HG03439 (cell line): ENCODE results near the gene C3orf22.
"Not testable (repeated sequence)": the region's sequence is repeated elsewhere in the genome, so short reads cannot be mapped to it uniquely, and the experiment has no call there.

Source experiments
- ATAC-seq: cut with Tn5 transposase; IDR thresholded peaks from one replicate; pipeline ENCODE4 v1.9.1; 2021; ENCODE audit warnings: mild to moderate bottlenecking, moderate library complexity; ENCODE audit not compliant: unreplicated experiment

Gene C3orf22

GRCh38 chr3:126558336-126559071 lies at the start of gene C3orf22:
Gene C3orf22, minus strand, starts transcription at chr3:126558932. Its CDS starts 5,542 bp downstream, at chr3:126553390.
- no peak for ATAC-seq

- ATAC-seq = no peak
Observed at GRCh38 chr3:126607214-126607908, 48.6 kb upstream of the C3orf22 start.

- ATAC-seq = no peak
Observed at GRCh38 chr3:126606001-126606400, 47.3 kb upstream of the C3orf22 start.

- ATAC-seq = no peak
Observed at GRCh38 chr3:126604691-126605090, 46.0 kb upstream of the C3orf22 start.

GRCh38 chr3:126599101-126599500 lies 40.4 kb upstream of the C3orf22 start:
- ATAC-seq = no peak

GRCh38 chr3:126595479-126595878 lies 36.7 kb upstream of the C3orf22 start:
- not testable (repeated sequence) for ATAC-seq

GRCh38 chr3:126591515-126591914 lies 32.8 kb upstream of the C3orf22 start:
- ATAC-seq = not testable (repeated sequence)

- no peak for ATAC-seq
Observed at GRCh38 chr3:126582311-126582710, 23.6 kb upstream of the C3orf22 start.

- ATAC-seq = no peak
Observed at GRCh38 chr3:126581569-126581968, 22.8 kb upstream of the C3orf22 start.

- no peak for ATAC-seq
Observed at GRCh38 chr3:126580746-126581145, 22.0 kb upstream of the C3orf22 start.

GRCh38 chr3:126578702-126579101 lies 20.0 kb upstream of the C3orf22 start:
- ATAC-seq = no peak

GRCh38 chr3:126577261-126577660 lies 18.5 kb upstream of the C3orf22 start:
- no peak for ATAC-seq

- ATAC-seq = no peak
Observed at GRCh38 chr3:126573492-126574117, 14.9 kb upstream of the C3orf22 start.

- no peak for ATAC-seq
Observed at GRCh38 chr3:126571078-126571477, 12.3 kb upstream of the C3orf22 start.

- no peak for ATAC-seq
Observed at GRCh38 chr3:126570103-126570541, 11.4 kb upstream of the C3orf22 start.

- no peak for ATAC-seq
Observed at GRCh38 chr3:126569390-126569975, 10.8 kb upstream of the C3orf22 start.

- no peak for ATAC-seq
Observed at GRCh38 chr3:126568776-126569342, 10.1 kb upstream of the C3orf22 start.

GRCh38 chr3:126567696-126568438 lies 9.1 kb upstream of the C3orf22 start:
- ATAC-seq = no peak

- no peak for ATAC-seq
Observed at GRCh38 chr3:126562737-126563276, 4.1 kb upstream of the C3orf22 start.

GRCh38 chr3:126557761-126558160 lies 971 bp downstream of the C3orf22 start:
- no peak for ATAC-seq
